Panc1 (cell line): ENCODE data around the gene MINK1. TPM values are rescaled to one million over a fixed set of nuclear protein-coding genes. Genes with fewer than 3 reads are reported as not detected.

Experiments used
- ATAC-seq: fragments of 200-7000 bp; cut with Tn5 transposase; 2 replicates; pipeline ENCODE4 v1.9.1; 2020; ENCODE audit warnings: mild to moderate bottlenecking, moderate library complexity
- BruUV-seq: library from RNA; stranded (reverse); fragments of 400-500 nt; replicated peaks from 2 replicates; lab custom pipeline; 2021; lab: Mats Ljungman, UMichigan
- CTCF ChIA-PET: fragments of 300-600 bp; sonication (Branson Sonifier 250); formaldehyde crosslinking; loops from one replicate; lab custom pipeline; 2022; ENCODE audit warnings: antibody characterized with exemption; lab: Charles Lee
- POLR2A ChIA-PET: fragments of 300-600 bp; sonication (Branson Sonifier 250); formaldehyde crosslinking; loops from one replicate; lab custom pipeline; 2022; ENCODE audit warnings: antibody characterized with exemption; lab: Charles Lee
- DNase-seq: peaks from one replicate; pipeline ENCODE4 v3.0.0-alpha.2; 2010; ENCODE audit warnings: low read depth, low spot score
- H3K27ac ChIP-seq: 2 replicates; pipeline ENCODE4 v1.5.1; 2011; ENCODE audit warnings: mild to moderate bottlenecking, low read length, inconsistent platforms
- H3K27me3 ChIP-seq: fragments of 200-500 bp; sonication (Bioruptor generic); 2 replicates; pipeline ENCODE4 v1.6.0; 2014; ENCODE audit warnings: low read length, inconsistent platforms; ENCODE audit not compliant: control insufficient read depth, insufficient read depth
- H3K36me3 ChIP-seq: fragments of 200-500 bp; sonication (Bioruptor generic); 2 replicates; pipeline ENCODE4 v1.5.1; 2014; ENCODE audit warnings: inconsistent platforms, mild to moderate bottlenecking, low read length, moderate library complexity; ENCODE audit not compliant: control insufficient read depth, insufficient read depth
- H3K4me1 ChIP-seq: 2 replicates; pipeline ENCODE4 v1.5.1; 2011; ENCODE audit warnings: inconsistent platforms, mild to moderate bottlenecking, low read length, moderate library complexity; ENCODE audit not compliant: control insufficient read depth, insufficient read depth
- H3K4me3 ChIP-seq, 2 experiments: 2 replicates each; pipeline ENCODE4 v1.5.1; 2011 to 2012; ENCODE audit warnings: low read depth in 2 of 2, low read length in 2 of 2, mild to moderate bottlenecking in 2 of 2, inconsistent platforms in 1 of 2, moderate library complexity in 1 of 2
- H3K9me3 ChIP-seq: fragments of 200-500 bp; sonication (Bioruptor generic); 2 replicates; pipeline ENCODE4 v1.5.1; 2014; ENCODE audit warnings: low read depth, mild to moderate bottlenecking, inconsistent platforms, low read length, moderate library complexity; ENCODE audit not compliant: control insufficient read depth, insufficient read depth
- CTCF ChIP-seq: fragments of 450-650 bp; IDR thresholded peaks from 2 replicates; pipeline ENCODE4 v1.5.1; 2017; ENCODE audit warnings: mild to moderate bottlenecking
- POLR2AphosphoS5 ChIP-seq: IDR thresholded peaks from 2 replicates; pipeline ENCODE4 v1.6.1; 2012; ENCODE audit warnings: mild to moderate bottlenecking, low read depth, low read length, moderate library complexity
- REST ChIP-seq, 2 experiments: IDR thresholded peaks; 2 replicates each; pipeline ENCODE4 v1.6.1; 2011 to 2012; ENCODE audit warnings: low read depth in 2 of 2, control low read depth in 1 of 2, low read length in 1 of 2, mild to moderate bottlenecking in 1 of 2, moderate library complexity in 1 of 2; ENCODE audit not compliant: insufficient read depth in 1 of 2
- SIN3A ChIP-seq: IDR thresholded peaks from 2 replicates; pipeline ENCODE4 v1.6.1; 2012; ENCODE audit warnings: low read depth, mild to moderate bottlenecking, low read length, moderate library complexity, borderline replicate concordance; ENCODE audit not compliant: insufficient read depth
- TCF7L2 ChIP-seq: IDR thresholded peaks from 2 replicates; pipeline ENCODE4 v1.6.1; 2011; ENCODE audit warnings: mild to moderate bottlenecking, low read depth, low read length, inconsistent platforms
- in situ Hi-C: cut with HindIII; loops from 2 replicates; pipeline ENCODE4 v1.10.0; 2016; ENCODE audit warnings: low sequenced_read_pairs, low pct_unique_long_range_greater_than_20kb
- intact Hi-C: fragments of 100-400 bp; cut with micrococcal nuclease; formaldehyde crosslinking; loops from one replicate; pipeline ENCODE4 v1.10.0; 2022; ENCODE audit not compliant: unreplicated experiment
- total RNA-seq: library from RNA; stranded (reverse); gene quantifications from one replicate; pipeline ENCODE4 v1.2.1, GENCODE V29; 2021; ENCODE audit not compliant: unreplicated experiment

Gene MINK1
- total RNA-seq, 1 experiment from 2014 or later: 78.2 TPM

GRCh38 chr17:4933646-4934045 is 100.5 kb downstream of the MINK1 start:
- Histone ChIP-seq H3K27me3 (no peaks in the 10 kb centered on the region), H3K9me3 (no peaks in the 10 kb centered on the region), H3K4me3 (no peak overlapping the region), H3K36me3 (no peaks in the 10 kb centered on the region), H3K4me1 (peaks cover 4% of the 10 kb centered on the region), H3K27ac (no peak overlapping the region)
- intact Hi-C loops (no loop called here), in situ Hi-C loops (no loop called here)
- ATAC-seq (no peak), DNase-seq (no peak)
- TF ChIP-seq SIN3A: no peak
- no peak for TF ChIP-seq CTCF
- no peak for TF ChIP-seq POLR2AphosphoS5
- TF ChIP-seq REST (IDR thresholded peaks at IDR 0.05; ENCODE audit: insufficient read depth in 1 of 2, low read depth in 2 of 2, low read length in 1 of 2): no peak
- TF ChIP-seq TCF7L2: no peak
- CTCF ChIA-PET: no interaction called here
- POLR2A ChIA-PET: interaction anchor here (0.6 kb wide), 1 partner anchor 346 kb away, joined by 4 read pairs; no protein-coding TSS in a partner anchor
- no TSS peak for BruUV-seq

- in situ Hi-C loops: no loop called here
- Histone ChIP-seq H3K4me1 (peaks cover 8% of the 10 kb centered on the region), H3K36me3 (peaks cover 3% of the 10 kb centered on the region; the same call in 1 of the 2 replicates), H3K27ac (no peak overlapping the region), H3K9me3 (no peaks in the 10 kb centered on the region), H3K27me3 (no peaks in the 10 kb centered on the region), H3K4me3 (no peak overlapping the region)
- peak; percentile 64 for ATAC-seq
- ChIA-PET CTCF (no interaction called here), POLR2A (interaction anchor here (0.6 kb wide), 1 partner anchor 346 kb away, joined by 4 read pairs; no protein-coding TSS in a partner anchor)
- BruUV-seq: no TSS peak
- TF ChIP-seq REST (IDR thresholded peaks at IDR 0.05; ENCODE audit: insufficient read depth in 1 of 2, low read depth in 2 of 2, low read length in 1 of 2): no peak
- no peak; the same call in 1 of the 2 replicates for TF ChIP-seq CTCF
- no peak for TF ChIP-seq SIN3A
- no peak for TF ChIP-seq TCF7L2
- TF ChIP-seq POLR2AphosphoS5: no peak
- intact Hi-C loops: no loop called here
- DNase-seq: no peak
Observed at GRCh38 chr17:4934173-4934979, 101.2 kb downstream of the MINK1 start.
